SK-N-SH treated with all-trans-retinoic acid at 6 μM for 48 hours (cell line): Measurements from ENCODE around the gene PRPF40B.

Experiments used
- ARNTL ChIP-seq: fragments of 450-650 bp; formaldehyde crosslinking; IDR thresholded peaks from 2 replicates; pipeline ENCODE4 v1.5.0; 2020; ENCODE audit warnings: low read depth, mild to moderate bottlenecking, moderate library complexity, borderline replicate concordance
- BACH2 ChIP-seq: fragments of 250-450 bp; sonication (Bioruptor Pico); IDR thresholded peaks from 2 replicates; pipeline ENCODE4 v1.9.0; 2021; ENCODE audit warnings: mild to moderate bottlenecking, borderline replicate concordance
- ESRRG ChIP-seq: fragments of 250-450 bp; sonication (Bioruptor Pico); IDR thresholded peaks from 2 replicates; pipeline ENCODE4 v1.6.1; 2021; ENCODE audit warnings: mild to moderate bottlenecking
- POU6F1 ChIP-seq: fragments of 250-450 bp; sonication (Bioruptor Pico); IDR thresholded peaks from 2 replicates; pipeline ENCODE4 v1.8.0; 2021; ENCODE audit warnings: low read depth, mild to moderate bottlenecking, moderate library complexity, borderline replicate concordance
- TOX ChIP-seq: fragments of 250-450 bp; sonication (Bioruptor Pico); IDR thresholded peaks from 2 replicates; pipeline ENCODE4 v1.8.0; 2021; ENCODE audit warnings: mild to moderate bottlenecking, moderate library complexity, borderline replicate concordance
- ZC3H10 ChIP-seq: fragments of 250-450 bp; sonication (Bioruptor Pico); IDR thresholded peaks from 2 replicates; pipeline ENCODE4 v1.5.1; 2021; ENCODE audit warnings: mild to moderate bottlenecking, moderate library complexity
- ZFP30 ChIP-seq: fragments of 450-650 bp; formaldehyde crosslinking; IDR thresholded peaks from 2 replicates; pipeline ENCODE4 v1.5.0; 2022; ENCODE audit warnings: mild to moderate bottlenecking, moderate library complexity
- ZNF565 ChIP-seq: fragments of 450-650 bp; formaldehyde crosslinking; conservative IDR thresholded peaks from 2 replicates; pipeline ENCODE4 v1.5.0; 2020; ENCODE audit warnings: low read depth, mild to moderate bottlenecking, moderate library complexity

GRCh38 chr12:49693931-49694444 is 70.6 kb downstream of the PRPF40B start:
- TF ChIP-seq BACH2 (CRISPR knock-in tag) (no peak), POU6F1 (CRISPR knock-in tag) (no peak), ZNF565 (CRISPR knock-in tag) (no peak), ARNTL (CRISPR knock-in tag) (no peak), ESRRG (CRISPR knock-in tag) (no peak), ZFP30 (no peak), TOX (CRISPR knock-in tag) (no peak), ZC3H10 (no peak)
